Esophagus squamous epithelium (tissue), 5 donors: ENCODE results near the gene PPP1R12A. TPM values are rescaled to one million over a fixed set of nuclear protein-coding genes. Genes with fewer than 3 reads are reported as not detected.

Source experiments
- DNase-seq: peaks from one replicate; lab custom pipeline; 2025; lab: John Stamatoyannopoulos, UW
- H3K27ac ChIP-seq, 4 donors: fragments of 200-600 bp; sonication (generic); one replicate each; pipeline ENCODE4 v1.5.1; 2016 to 2019; ENCODE audit warnings: mild to moderate bottlenecking in 1 of 4
- H3K27me3 ChIP-seq, 4 donors: fragments of 200-600 bp; sonication (generic); 1 replicate in 3 of 4; 2 replicates in 1 of 4; pipeline versions ENCODE4 v1.5.1 to v1.6.0; 2017 to 2021; ENCODE audit warnings: antibody characterized with exemption in 1 of 4
- H3K36me3 ChIP-seq, 3 donors: fragments of 200-600 bp; sonication (generic); one replicate each; pipeline ENCODE4 v1.5.1; 2016 to 2019
- H3K4me1 ChIP-seq, 3 donors: fragments of 200-600 bp; sonication (generic); one replicate each; pipeline ENCODE4 v1.5.1; 2017 to 2019
- H3K4me3 ChIP-seq, 4 donors: fragments of 200-600 bp; sonication (generic); 1 replicate in 3 of 4; 2 replicates in 1 of 4; pipeline ENCODE4 v1.5.1; 2016 to 2019; ENCODE audit warnings: mild to moderate bottlenecking in 2 of 4, moderate library complexity in 1 of 4
- H3K9me3 ChIP-seq, 3 donors: fragments of 200-600 bp; sonication (generic); one replicate each; pipeline ENCODE4 v1.5.1; 2016 to 2019
- POLR2A ChIP-seq, 4 donors: fragments of 450-650 bp; IDR thresholded peaks; one replicate each; pipeline ENCODE4 v1.6.1; 2017; ENCODE audit warnings: antibody characterized with exemption in 4 of 4, mild to moderate bottlenecking in 4 of 4, moderate library complexity in 3 of 4
- WGBS, 2 donors: methylation state at CpG; one replicate each; pipeline ENCODE4 v1.1.5; 2018; 5-methylcytosine and 5-hydroxymethylcytosine counted together
- intact Hi-C: fragments of 100-400 bp; cut with DNase I; formaldehyde crosslinking; loops from one replicate; pipeline ENCODE4 v1.15.0; 2022
- total RNA-seq, 4 donors: library from RNA; depleted of rRNA; stranded (reverse); fragments of >200 nt; gene quantifications; one replicate each; pipeline ENCODE4 v1.1.0, GENCODE V29; 2016
- TF ChIP-seq, protein P1 (sequence below), 6 experiments: fragments of 450-650 bp in 4 of 6; fragments of 200-600 bp in 2 of 6; sonication (generic) in 2 of 6; IDR thresholded peaks; one replicate each; pipeline ENCODE4 v1.5.1; 2016 to 2019; ENCODE audit warnings: antibody characterized with exemption in 6 of 6, mild to moderate bottlenecking in 4 of 6, moderate library complexity in 4 of 6
- donor health status: DM: yes; HTN: yes; CAD: no.

PPP1R12A gene
- total RNA-seq, 4 donors from 2014 or later = 25.7 to 165 (median 60.8) TPM

DNA sequence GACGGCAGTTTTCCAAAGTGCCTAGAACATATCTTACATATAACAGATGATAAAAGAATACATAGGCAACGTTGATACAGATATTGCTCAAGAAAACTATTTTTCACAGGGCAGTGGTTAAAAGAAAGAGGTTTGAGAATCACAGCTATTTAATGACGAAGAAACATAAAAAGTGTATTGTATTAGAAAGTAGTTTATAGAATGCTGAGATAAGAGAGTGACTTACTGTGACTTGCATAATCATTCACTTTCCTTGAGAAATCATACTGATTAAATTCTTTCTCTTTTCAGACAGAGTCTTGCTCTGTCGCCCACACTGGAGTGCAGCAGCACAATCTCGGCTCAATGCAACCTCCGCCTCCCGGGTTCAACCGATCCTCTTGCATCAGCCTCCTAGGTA lies 57.7 kb downstream of the PPP1R12A start:
- Histone ChIP-seq H3K36me3 (no peaks in the 10 kb centered on the region), H3K27ac (no peak overlapping the region), H3K27me3 (no peaks in the 10 kb centered on the region), H3K4me1 (peaks cover 0 to 50% (median 14%) of the 10 kb centered on the region in 3 donors), H3K9me3 (no peaks in the 10 kb centered on the region), H3K4me3 (no peak overlapping the region)
- DNase-seq = no peak
- 85 to 87% methylated on average over 8 of the region's 8 CpGs for WGBS, 2 donors
- intact Hi-C loops = no loop called here
- TF ChIP-seq POLR2A (IDR thresholded peaks at IDR 0.05) = no peak
- TF ChIP-seq, protein P1, sequence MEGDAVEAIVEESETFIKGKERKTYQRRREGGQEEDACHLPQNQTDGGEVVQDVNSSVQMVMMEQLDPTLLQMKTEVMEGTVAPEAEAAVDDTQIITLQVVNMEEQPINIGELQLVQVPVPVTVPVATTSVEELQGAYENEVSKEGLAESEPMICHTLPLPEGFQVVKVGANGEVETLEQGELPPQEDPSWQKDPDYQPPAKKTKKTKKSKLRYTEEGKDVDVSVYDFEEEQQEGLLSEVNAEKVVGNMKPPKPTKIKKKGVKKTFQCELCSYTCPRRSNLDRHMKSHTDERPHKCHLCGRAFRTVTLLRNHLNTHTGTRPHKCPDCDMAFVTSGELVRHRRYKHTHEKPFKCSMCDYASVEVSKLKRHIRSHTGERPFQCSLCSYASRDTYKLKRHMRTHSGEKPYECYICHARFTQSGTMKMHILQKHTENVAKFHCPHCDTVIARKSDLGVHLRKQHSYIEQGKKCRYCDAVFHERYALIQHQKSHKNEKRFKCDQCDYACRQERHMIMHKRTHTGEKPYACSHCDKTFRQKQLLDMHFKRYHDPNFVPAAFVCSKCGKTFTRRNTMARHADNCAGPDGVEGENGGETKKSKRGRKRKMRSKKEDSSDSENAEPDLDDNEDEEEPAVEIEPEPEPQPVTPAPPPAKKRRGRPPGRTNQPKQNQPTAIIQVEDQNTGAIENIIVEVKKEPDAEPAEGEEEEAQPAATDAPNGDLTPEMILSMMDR (IDR thresholded peaks at IDR 0.05) = no peak

- Histone ChIP-seq H3K27ac (no peak overlapping the region), H3K9me3 (no peaks in the 10 kb centered on the region), H3K4me1 (peaks cover 0 to 37% (median 5%) of the 10 kb centered on the region in 3 donors), H3K4me3 (no peak overlapping the region), H3K36me3 (peaks cover 0 to 23% (median 0%) of the 10 kb centered on the region in 3 donors), H3K27me3 (no peaks in the 10 kb centered on the region)
- TF ChIP-seq, protein P1 (IDR thresholded peaks at IDR 0.05) = no peak
- no peak for TF ChIP-seq POLR2A (IDR thresholded peaks at IDR 0.05)
- intact Hi-C loops = no loop called here
- DNase-seq = no peak
These were observed 60.2 kb downstream of the PPP1R12A start for GRCh38 chr12:79874665-79875064.

DNA sequence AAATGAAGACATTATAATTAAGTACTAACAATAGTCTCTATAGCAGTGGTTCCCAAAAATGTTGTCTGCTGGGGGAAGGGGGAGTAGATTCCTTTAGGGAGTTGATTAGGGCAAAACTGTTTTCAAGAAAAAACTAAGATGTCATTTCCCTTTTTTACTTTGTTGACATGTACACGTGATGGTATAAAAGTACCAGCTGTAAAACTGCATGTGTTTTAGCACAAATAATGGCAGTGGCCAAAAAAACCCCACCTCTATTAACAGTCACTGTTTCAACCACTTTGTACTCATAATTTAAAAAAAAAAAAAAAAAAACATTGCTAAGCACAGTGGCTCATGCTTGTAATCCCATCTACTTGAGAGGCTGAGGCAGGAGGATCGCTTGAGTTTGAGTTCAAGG lies 61.7 kb downstream of the PPP1R12A start:
- H3K4me1 ChIP-seq = peaks cover 0 to 45% (median 5%) of the 10 kb centered on the region in 3 donors
- no peak for DNase-seq
- intact Hi-C loops = no loop called here
- H3K4me3 ChIP-seq = no peak overlapping the region
- TF ChIP-seq, protein P1 (IDR thresholded peaks at IDR 0.05) = no peak
- TF ChIP-seq POLR2A (IDR thresholded peaks at IDR 0.05) = no peak
- no peak overlapping the region for H3K27ac ChIP-seq
- no peaks in the 10 kb centered on the region for H3K27me3 ChIP-seq
- H3K9me3 ChIP-seq = no peaks in the 10 kb centered on the region
- 64 to 68% methylated on average over 2 of the region's 2 CpGs for WGBS, 2 donors
- peaks cover 0 to 36% (median 0%) of the 10 kb centered on the region in 3 donors for H3K36me3 ChIP-seq

GRCh38 chr12:79871621-79872020 lies 63.3 kb downstream of the PPP1R12A start:
- H3K27me3 ChIP-seq = no peaks in the 10 kb centered on the region
- no peaks in the 10 kb centered on the region for H3K9me3 ChIP-seq
- 67 to 74% methylated on average over 7 of the region's 7 CpGs for WGBS, 2 donors
- H3K4me1 ChIP-seq = peaks cover 0 to 45% (median 5%) of the 10 kb centered on the region in 3 donors
- H3K27ac ChIP-seq = no peak overlapping the region
- no peak overlapping the region for H3K4me3 ChIP-seq
- DNase-seq = no peak
- intact Hi-C loops = no loop called here
- H3K36me3 ChIP-seq = peaks cover 0 to 52% (median 0%) of the 10 kb centered on the region in 3 donors
- TF ChIP-seq, protein P1 (IDR thresholded peaks at IDR 0.05) = no peak
- TF ChIP-seq POLR2A (IDR thresholded peaks at IDR 0.05) = no peak

GRCh38 chr12:79870916-79871315 lies 64.0 kb downstream of the PPP1R12A start:
- Histone ChIP-seq H3K27ac (no peak overlapping the region), H3K4me1 (peaks cover 0 to 42% (median 5%) of the 10 kb centered on the region in 3 donors), H3K4me3 (no peak overlapping the region), H3K36me3 (peaks cover 0 to 52% (median 0%) of the 10 kb centered on the region in 3 donors), H3K9me3 (no peaks in the 10 kb centered on the region), H3K27me3 (no peaks in the 10 kb centered on the region)
- intact Hi-C loops = no loop called here
- TF ChIP-seq, protein P1 (IDR thresholded peaks at IDR 0.05) = no peak
- no peak for TF ChIP-seq POLR2A (IDR thresholded peaks at IDR 0.05)
- no peak for DNase-seq
